RWPE2 (cell line): ENCODE data around the gene CORO2B.

Source experiments
- ATAC-seq: fragments of 200-7000 bp; cut with Tn5 transposase; 3 replicates; pipeline ENCODE4 v1.9.1; 2021; ENCODE audit warnings: low read depth
- DNase-seq: peaks from one replicate; pipeline ENCODE4 v3.0.0-alpha.2; 2020; ENCODE audit warnings: low spot score
- H3K27ac ChIP-seq: fragments of 450-650 bp; 2 replicates; pipeline ENCODE4 v1.5.1; 2017; ENCODE audit warnings: mild to moderate bottlenecking; ENCODE audit not compliant: poor library complexity, severe bottlenecking
- H3K27me3 ChIP-seq: fragments of 250-450 bp; sonication (Bioruptor Pico); 2 replicates; pipeline ENCODE4 v1.5.1; 2021; ENCODE audit warnings: mild to moderate bottlenecking, moderate library complexity; ENCODE audit not compliant: insufficient read depth, poor library complexity, severe bottlenecking
- H3K36me3 ChIP-seq: fragments of 250-450 bp; sonication (Bioruptor Pico); 2 replicates; pipeline ENCODE4 v1.5.1; 2020; ENCODE audit warnings: low read depth, mild to moderate bottlenecking, moderate library complexity
- H3K4me1 ChIP-seq: fragments of 250-450 bp; sonication (Bioruptor Pico); 2 replicates; pipeline ENCODE4 v1.5.1; 2021; ENCODE audit warnings: mild to moderate bottlenecking, moderate library complexity; ENCODE audit not compliant: insufficient read depth, poor library complexity, severe bottlenecking
- H3K4me3 ChIP-seq: fragments of 250-450 bp; sonication (Bioruptor Pico); 2 replicates; pipeline ENCODE4 v1.5.1; 2021; ENCODE audit warnings: mild to moderate bottlenecking, moderate library complexity; ENCODE audit not compliant: severe bottlenecking
- H3K9me3 ChIP-seq: fragments of 250-450 bp; sonication (Bioruptor Pico); 2 replicates; pipeline ENCODE4 v1.5.1; 2021; ENCODE audit warnings: mild to moderate bottlenecking, moderate library complexity; ENCODE audit not compliant: severe bottlenecking
- TF ChIP-seq, protein P1 (sequence below): fragments of 450-650 bp; IDR thresholded peaks from one replicate; pipeline ENCODE4 v1.5.1; 2017; ENCODE audit warnings: mild to moderate bottlenecking, moderate library complexity; ENCODE audit not compliant: poor library complexity, severe bottlenecking

The CORO2B gene, protein sequence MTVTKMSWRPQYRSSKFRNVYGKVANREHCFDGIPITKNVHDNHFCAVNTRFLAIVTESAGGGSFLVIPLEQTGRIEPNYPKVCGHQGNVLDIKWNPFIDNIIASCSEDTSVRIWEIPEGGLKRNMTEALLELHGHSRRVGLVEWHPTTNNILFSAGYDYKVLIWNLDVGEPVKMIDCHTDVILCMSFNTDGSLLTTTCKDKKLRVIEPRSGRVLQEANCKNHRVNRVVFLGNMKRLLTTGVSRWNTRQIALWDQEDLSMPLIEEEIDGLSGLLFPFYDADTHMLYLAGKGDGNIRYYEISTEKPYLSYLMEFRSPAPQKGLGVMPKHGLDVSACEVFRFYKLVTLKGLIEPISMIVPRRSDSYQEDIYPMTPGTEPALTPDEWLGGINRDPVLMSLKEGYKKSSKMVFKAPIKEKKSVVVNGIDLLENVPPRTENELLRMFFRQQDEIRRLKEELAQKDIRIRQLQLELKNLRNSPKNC

DNA sequence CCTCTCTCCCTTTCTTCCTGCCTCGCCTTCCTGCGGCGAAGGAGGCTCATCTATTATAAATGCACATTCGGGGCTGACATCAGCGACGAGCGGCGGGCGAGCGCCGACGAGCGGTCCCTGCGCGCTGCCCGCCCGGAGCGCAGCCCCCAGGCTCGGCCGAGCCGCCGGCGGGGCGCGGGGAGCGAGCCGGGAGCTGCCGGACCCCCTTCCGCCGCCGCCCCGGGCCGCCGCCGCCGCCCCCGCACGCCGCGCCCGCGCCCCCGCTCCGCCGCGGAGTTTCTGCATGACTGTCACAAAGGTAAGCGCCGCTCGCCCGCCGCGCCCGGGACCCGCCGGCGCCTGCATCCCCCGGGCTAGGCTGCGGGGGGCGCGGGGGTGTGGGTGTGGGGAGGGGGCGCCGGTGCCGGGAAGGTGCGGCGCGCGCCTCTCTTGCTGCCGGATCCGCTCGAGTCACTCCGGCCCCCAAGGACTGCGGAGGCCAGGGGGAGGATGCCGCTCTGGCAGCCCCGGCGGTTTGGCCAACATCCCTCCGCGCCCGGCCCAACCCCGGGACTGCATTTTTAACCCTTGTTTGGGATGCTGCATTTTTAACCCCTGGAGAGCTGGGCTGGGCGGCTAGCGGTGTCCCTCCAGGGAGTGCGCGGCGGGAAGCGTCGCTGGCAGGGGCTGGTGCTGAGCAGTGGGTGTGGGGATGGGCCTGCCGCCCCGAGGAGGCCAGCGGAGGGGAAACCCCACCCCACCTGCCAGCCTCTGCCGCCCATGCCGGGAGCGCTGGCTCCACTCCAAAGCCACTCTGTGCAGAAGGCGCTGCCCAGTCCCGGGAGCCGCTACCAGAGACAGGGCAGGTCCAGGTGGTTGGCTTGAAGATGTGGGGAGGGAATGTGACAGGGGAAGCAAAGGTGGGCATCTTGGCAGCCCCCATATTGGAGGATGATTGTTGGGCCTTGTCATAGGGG lies at the start of gene CORO2B:
TSS of gene CORO2B (plus strand) at position 14 of the 956 bp plus-strand sequence. CDS start at position 284, 270 bp downstream.
- Histone ChIP-seq H3K27me3 (no peaks in the 10 kb centered on the region), H3K27ac (no peak within 1 kb of the TSS), H3K4me3 (peak within 1 kb of the TSS; percentile 47), H3K4me1 (peaks cover 3% of the 10 kb centered on the region), H3K9me3 (no peaks in the 10 kb centered on the region), H3K36me3 (no peaks in the 10 kb centered on the region)
- DNase-seq (no peak), ATAC-seq (peak; percentile 17)
- TF ChIP-seq, protein P1, sequence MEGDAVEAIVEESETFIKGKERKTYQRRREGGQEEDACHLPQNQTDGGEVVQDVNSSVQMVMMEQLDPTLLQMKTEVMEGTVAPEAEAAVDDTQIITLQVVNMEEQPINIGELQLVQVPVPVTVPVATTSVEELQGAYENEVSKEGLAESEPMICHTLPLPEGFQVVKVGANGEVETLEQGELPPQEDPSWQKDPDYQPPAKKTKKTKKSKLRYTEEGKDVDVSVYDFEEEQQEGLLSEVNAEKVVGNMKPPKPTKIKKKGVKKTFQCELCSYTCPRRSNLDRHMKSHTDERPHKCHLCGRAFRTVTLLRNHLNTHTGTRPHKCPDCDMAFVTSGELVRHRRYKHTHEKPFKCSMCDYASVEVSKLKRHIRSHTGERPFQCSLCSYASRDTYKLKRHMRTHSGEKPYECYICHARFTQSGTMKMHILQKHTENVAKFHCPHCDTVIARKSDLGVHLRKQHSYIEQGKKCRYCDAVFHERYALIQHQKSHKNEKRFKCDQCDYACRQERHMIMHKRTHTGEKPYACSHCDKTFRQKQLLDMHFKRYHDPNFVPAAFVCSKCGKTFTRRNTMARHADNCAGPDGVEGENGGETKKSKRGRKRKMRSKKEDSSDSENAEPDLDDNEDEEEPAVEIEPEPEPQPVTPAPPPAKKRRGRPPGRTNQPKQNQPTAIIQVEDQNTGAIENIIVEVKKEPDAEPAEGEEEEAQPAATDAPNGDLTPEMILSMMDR, result no peak

DNA sequence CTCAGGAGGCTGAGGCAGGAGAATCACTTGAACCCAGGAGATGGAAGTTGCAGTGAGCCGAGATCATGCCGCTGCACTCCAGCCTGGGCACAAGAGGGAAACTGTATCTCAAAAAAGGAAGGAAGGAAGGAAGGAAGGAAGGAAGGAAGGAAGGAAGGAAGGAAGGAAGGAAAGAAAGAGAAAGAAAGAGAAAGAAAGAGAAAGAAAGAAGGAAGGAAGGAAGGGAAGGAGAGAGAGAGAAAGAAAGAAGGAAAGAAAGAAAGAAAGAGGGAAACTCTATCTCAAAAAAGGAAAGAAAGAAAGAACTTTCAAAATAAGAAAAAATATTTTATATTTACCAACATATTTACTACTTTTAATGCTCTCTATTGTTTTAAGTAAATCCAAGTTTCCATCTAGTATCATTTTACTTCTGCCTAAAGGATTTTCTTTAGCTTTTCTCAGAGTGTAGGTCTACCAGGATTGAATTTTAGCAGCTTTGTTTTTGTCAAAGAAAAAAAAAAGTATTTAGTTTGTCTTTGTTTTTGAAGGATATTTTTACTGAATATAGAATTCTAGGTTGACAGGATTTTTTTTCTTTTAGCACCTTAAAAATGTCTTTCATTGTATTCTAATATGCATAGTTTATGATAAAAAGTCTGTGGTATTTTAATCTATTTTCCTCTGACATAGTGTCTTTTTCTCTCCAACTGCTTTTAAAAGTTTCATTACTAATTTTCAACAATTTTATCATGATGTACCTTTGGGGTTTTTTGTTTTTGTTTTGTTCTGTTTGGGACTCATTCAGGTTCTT lies 47.2 kb upstream of the CORO2B start:
- Histone ChIP-seq H3K4me1 (peaks cover under 1% of the 10 kb centered on the region), H3K36me3 (no peaks in the 10 kb centered on the region), H3K27ac (no peak overlapping the region), H3K4me3 (no peak overlapping the region), H3K9me3 (peaks cover 14% of the 10 kb centered on the region), H3K27me3 (no peaks in the 10 kb centered on the region)
- ATAC-seq (no peak), DNase-seq (no peak)
- TF ChIP-seq, protein P1, result no peak

DNA sequence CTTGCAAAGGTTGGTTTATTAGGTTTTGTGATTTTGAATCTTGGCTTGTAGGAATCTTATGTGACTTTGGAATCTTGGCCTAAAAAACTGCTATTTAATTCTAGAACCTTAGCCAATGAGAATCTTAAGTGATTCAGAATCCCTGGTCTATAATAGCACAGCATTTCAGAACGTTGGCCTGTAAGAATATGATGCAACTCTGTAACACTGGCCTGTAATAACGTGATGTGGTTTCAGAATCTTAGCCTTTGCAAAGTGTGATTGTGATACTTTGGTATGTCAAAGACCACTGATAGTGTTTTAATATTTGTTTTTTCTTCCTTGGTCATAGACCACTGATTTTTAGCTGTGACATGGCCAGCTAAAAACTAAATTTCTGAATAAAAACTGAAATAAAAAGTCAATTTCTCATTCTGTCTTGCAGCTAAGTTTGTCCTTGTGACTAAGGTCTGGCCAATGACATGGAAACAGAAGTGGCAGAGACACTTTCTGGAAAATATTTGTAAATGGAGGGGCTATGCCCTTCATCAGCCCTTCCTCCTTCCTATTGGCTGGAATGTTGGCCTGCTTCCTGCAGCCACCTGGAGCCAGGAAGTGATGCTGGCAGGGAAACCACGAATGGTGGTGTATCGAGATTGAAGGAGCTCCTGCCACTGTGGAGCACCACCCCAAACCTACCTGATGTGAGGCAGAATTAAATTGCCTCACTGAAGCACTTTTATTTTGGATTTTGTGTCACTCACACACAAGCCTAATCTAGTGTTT lies 42.3 kb upstream of the CORO2B start:
- ATAC-seq (peak; percentile 51; the same call in 2 of the 3 replicates), DNase-seq (no peak)
- H3K27ac ChIP-seq, result no peak overlapping the region

DNA sequence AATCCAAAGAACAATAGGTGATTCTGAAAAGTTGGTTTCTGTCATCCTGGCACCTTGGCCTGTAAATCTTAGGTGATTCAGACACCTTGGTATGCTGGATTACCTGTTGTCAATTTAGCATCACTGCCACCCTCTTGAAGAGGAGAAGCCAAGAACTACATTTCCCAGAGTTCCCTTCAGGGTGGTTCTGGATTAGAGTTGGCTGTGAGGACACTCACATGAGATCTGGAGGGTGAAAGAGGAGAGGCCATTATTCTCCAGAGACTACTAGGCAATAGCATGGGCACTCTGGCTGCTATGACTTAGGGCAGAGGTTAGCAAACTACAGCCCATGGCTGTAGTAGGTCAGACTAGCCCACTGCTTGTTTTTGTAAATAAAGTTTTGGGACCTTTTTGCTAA lies 41.7 kb upstream of the CORO2B start:
- H3K27ac ChIP-seq, result no peak overlapping the region
- peaks cover 6% of the 10 kb centered on the region for H3K9me3 ChIP-seq
- H3K27me3 ChIP-seq, result no peaks in the 10 kb centered on the region
- TF ChIP-seq, protein P1, result no peak
- no peaks in the 10 kb centered on the region for H3K36me3 ChIP-seq
- H3K4me3 ChIP-seq, result no peak overlapping the region
- DNase-seq (no peak), ATAC-seq (peak; percentile 57; the same call in 2 of the 3 replicates)
- peaks cover 2% of the 10 kb centered on the region for H3K4me1 ChIP-seq

More for the DNA sequence above, 42.3 kb upstream of the CORO2B start:
- no peaks in the 10 kb centered on the region for H3K36me3 ChIP-seq
- TF ChIP-seq, protein P1, result no peak
- H3K27me3 ChIP-seq, result no peaks in the 10 kb centered on the region
- peaks cover 2% of the 10 kb centered on the region for H3K4me1 ChIP-seq
- H3K4me3 ChIP-seq, result no peak overlapping the region
- H3K9me3 ChIP-seq, result peaks cover 12% of the 10 kb centered on the region
